Esophagus squamous epithelium (tissue), 4 donors: Measurements from ENCODE around the gene NCEH1.

Experiments used
- POLR2A ChIP-seq, 4 donors: fragments of 450-650 bp; IDR thresholded peaks; one replicate each; pipeline ENCODE4 v1.6.1; 2017; ENCODE audit warnings: antibody characterized with exemption in 4 of 4, mild to moderate bottlenecking in 4 of 4, moderate library complexity in 3 of 4
- TF ChIP-seq, protein P1 (sequence below), 6 experiments: fragments of 450-650 bp in 4 of 6; fragments of 200-600 bp in 2 of 6; sonication (generic) in 2 of 6; IDR thresholded peaks; one replicate each; pipeline ENCODE4 v1.5.1; 2016 to 2019; ENCODE audit warnings: antibody characterized with exemption in 6 of 6, mild to moderate bottlenecking in 4 of 6, moderate library complexity in 4 of 6

DNA sequence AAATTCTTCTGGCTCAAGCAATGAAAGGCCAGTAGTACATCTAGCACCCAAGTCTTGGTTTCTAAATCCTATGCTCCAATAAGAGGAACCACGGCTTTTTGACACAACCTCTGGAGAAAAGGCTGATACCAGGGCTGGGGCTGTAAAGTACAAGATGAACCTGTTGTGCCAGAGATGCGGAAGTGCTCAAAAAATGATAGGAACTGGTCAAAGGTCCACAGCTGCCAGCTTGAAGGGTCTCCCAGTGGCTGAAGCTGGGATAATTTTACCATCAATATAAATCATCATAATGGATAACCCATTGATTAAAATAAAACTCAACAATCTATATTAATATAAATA lies 558 bp upstream of the NCEH1 start:
- TF ChIP-seq, protein P1, sequence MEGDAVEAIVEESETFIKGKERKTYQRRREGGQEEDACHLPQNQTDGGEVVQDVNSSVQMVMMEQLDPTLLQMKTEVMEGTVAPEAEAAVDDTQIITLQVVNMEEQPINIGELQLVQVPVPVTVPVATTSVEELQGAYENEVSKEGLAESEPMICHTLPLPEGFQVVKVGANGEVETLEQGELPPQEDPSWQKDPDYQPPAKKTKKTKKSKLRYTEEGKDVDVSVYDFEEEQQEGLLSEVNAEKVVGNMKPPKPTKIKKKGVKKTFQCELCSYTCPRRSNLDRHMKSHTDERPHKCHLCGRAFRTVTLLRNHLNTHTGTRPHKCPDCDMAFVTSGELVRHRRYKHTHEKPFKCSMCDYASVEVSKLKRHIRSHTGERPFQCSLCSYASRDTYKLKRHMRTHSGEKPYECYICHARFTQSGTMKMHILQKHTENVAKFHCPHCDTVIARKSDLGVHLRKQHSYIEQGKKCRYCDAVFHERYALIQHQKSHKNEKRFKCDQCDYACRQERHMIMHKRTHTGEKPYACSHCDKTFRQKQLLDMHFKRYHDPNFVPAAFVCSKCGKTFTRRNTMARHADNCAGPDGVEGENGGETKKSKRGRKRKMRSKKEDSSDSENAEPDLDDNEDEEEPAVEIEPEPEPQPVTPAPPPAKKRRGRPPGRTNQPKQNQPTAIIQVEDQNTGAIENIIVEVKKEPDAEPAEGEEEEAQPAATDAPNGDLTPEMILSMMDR (IDR thresholded peaks at IDR 0.05), result no peak
- no peak for TF ChIP-seq POLR2A (IDR thresholded peaks at IDR 0.05)
